ENCODE measurements around the gene DDIT3.

Gene DDIT3

GRCh38 chr12:57526477-57527126 lies 6.3 kb upstream of the DDIT3 start:
- Histone ChIP-seq H3K4me2 (ENCODE audit: low read length) (no peak overlapping the region), H3F3A (ENCODE audit: control insufficient read depth, insufficient read depth) (peaks cover 7% of the 10 kb centered on the region), H3K79me2 (ENCODE audit: control insufficient read depth, low read length) (peaks cover 25% of the 10 kb centered on the region), H4K20me1 (ENCODE audit: control insufficient read depth, insufficient read depth, low read depth, low read length) (no peaks in the 10 kb centered on the region), H3K9me3 (ENCODE audit: control insufficient read depth, insufficient read depth, low read length) (no peaks in the 10 kb centered on the region), H3K9me2 (replicated peaks; ENCODE audit: control insufficient read depth, low read length) (no peaks in the 10 kb centered on the region), H3K4me1 (ENCODE audit: control insufficient read depth, low read length) (peaks cover 24% of the 10 kb centered on the region), H3K36me3 (ENCODE audit: control insufficient read depth, low read length) (peaks cover 76% of the 10 kb centered on the region), H3K27ac (ENCODE audit: low read depth, low read length) (no peak overlapping the region), H3K27me3 (ENCODE audit: control insufficient read depth, low read length) (no peaks in the 10 kb centered on the region), H3K4me3 (ENCODE audit: low read length) (no peak overlapping the region)
- TF ChIP-seq EZH2phosphoT487 (IDR thresholded peaks at IDR 0.05; ENCODE audit: borderline replicate concordance, low read length), result no peak

- Histone ChIP-seq H3K4me2 (ENCODE audit: low read length) (no peak overlapping the region), H4K20me1 (ENCODE audit: control insufficient read depth, insufficient read depth, low read depth, low read length) (no peaks in the 10 kb centered on the region), H3K79me2 (ENCODE audit: control insufficient read depth, low read length) (peaks cover 25% of the 10 kb centered on the region), H3K4me3 (ENCODE audit: low read length) (no peak overlapping the region), H3K9me2 (replicated peaks; ENCODE audit: control insufficient read depth, low read length) (no peaks in the 10 kb centered on the region), H3F3A (ENCODE audit: control insufficient read depth, insufficient read depth) (peaks cover 12% of the 10 kb centered on the region), H3K27me3 (ENCODE audit: control insufficient read depth, low read length) (no peaks in the 10 kb centered on the region), H3K4me1 (ENCODE audit: control insufficient read depth, low read length) (peaks cover 32% of the 10 kb centered on the region), H3K9me3 (ENCODE audit: control insufficient read depth, insufficient read depth, low read length) (no peaks in the 10 kb centered on the region), H3K27ac (ENCODE audit: low read depth, low read length) (no peak overlapping the region), H3K36me3 (ENCODE audit: control insufficient read depth, low read length) (peaks cover 70% of the 10 kb centered on the region)
- TF ChIP-seq CTCF (IDR thresholded peaks at IDR 0.05; ENCODE audit: low read depth, low read length, poor library complexity, severe bottlenecking), result no peak
- TF ChIP-seq EZH2phosphoT487 (IDR thresholded peaks at IDR 0.05; ENCODE audit: borderline replicate concordance, low read length), result no peak
Observed at GRCh38 chr12:57525615-57526383, 5.5 kb upstream of the DDIT3 start.

- peaks cover 64% of the 10 kb centered on the region for H3K36me3 ChIP-seq (ENCODE audit: control insufficient read depth, low read length)
- no peaks in the 10 kb centered on the region for H4K20me1 ChIP-seq (ENCODE audit: control insufficient read depth, insufficient read depth, low read depth, low read length)
- peaks cover 33% of the 10 kb centered on the region for H3K4me1 ChIP-seq (ENCODE audit: control insufficient read depth, low read length)
- H3K27me3 ChIP-seq (ENCODE audit: control insufficient read depth, low read length), result no peaks in the 10 kb centered on the region
- H3K9me2 ChIP-seq (replicated peaks; ENCODE audit: control insufficient read depth, low read length), result no peaks in the 10 kb centered on the region
- H3F3A ChIP-seq (ENCODE audit: control insufficient read depth, insufficient read depth), result peaks cover 12% of the 10 kb centered on the region
- peak overlapping the region; percentile 84 for H3K4me3 ChIP-seq (ENCODE audit: low read length)
- no peak for TF ChIP-seq EZH2phosphoT487 (IDR thresholded peaks at IDR 0.05; ENCODE audit: borderline replicate concordance, low read length)
- no peak for TF ChIP-seq CTCF (IDR thresholded peaks at IDR 0.05; ENCODE audit: low read depth, low read length, poor library complexity, severe bottlenecking)
- H3K9me3 ChIP-seq (ENCODE audit: control insufficient read depth, insufficient read depth, low read length), result no peaks in the 10 kb centered on the region
- peak overlapping the region; percentile 97 for H3K27ac ChIP-seq (ENCODE audit: low read depth, low read length)
- peak overlapping the region; percentile 92 for H3K4me2 ChIP-seq (ENCODE audit: low read length)
- H3K79me2 ChIP-seq (ENCODE audit: control insufficient read depth, low read length), result peaks cover 28% of the 10 kb centered on the region
Observed at GRCh38 chr12:57524814-57525614, 4.7 kb upstream of the DDIT3 start.

All from DOHH2 (cell line).